NCI-H2196 treated with DMSO at 0.1 percent for 48 hours (cell line): ENCODE data around the gene HIP1.
"Not testable (repeated sequence)": the region's sequence is repeated elsewhere in the genome, so short reads cannot be mapped to it uniquely, and the experiment has no call there.

Source experiments
- DNase-seq: peaks from one replicate; lab custom pipeline; 2025; ENCODE audit not compliant: unreplicated experiment; lab: John Stamatoyannopoulos, UW

HIP1 gene

GRCh38 chr7:75687246-75688088, 51.3 kb downstream of the HIP1 start:
- DNase-seq: no peak

GRCh38 chr7:75686551-75686950, 52.2 kb downstream of the HIP1 start:
- DNase-seq: no peak

- not testable (repeated sequence) for DNase-seq
Observed at GRCh38 chr7:75682052-75682451, 56.7 kb downstream of the HIP1 start.

- DNase-seq: no peak
Observed at GRCh38 chr7:75679060-75679459, 59.7 kb downstream of the HIP1 start.

- no peak for DNase-seq
Observed at GRCh38 chr7:75669579-75669978, 69.2 kb downstream of the HIP1 start.

GRCh38 chr7:75667938-75668337, 70.8 kb downstream of the HIP1 start:
- no peak for DNase-seq

- no peak for DNase-seq
Observed at GRCh38 chr7:75663302-75663907, 75.3 kb downstream of the HIP1 start.

GRCh38 chr7:75662579-75663301, 76.0 kb downstream of the HIP1 start:
- DNase-seq: no peak

GRCh38 chr7:75660566-75661215, 78.0 kb downstream of the HIP1 start:
- no peak for DNase-seq

GRCh38 chr7:75658802-75659201, 79.9 kb downstream of the HIP1 start:
- no peak for DNase-seq

GRCh38 chr7:75658369-75658768, 80.4 kb downstream of the HIP1 start:
- no peak for DNase-seq

- DNase-seq: no peak
Observed at GRCh38 chr7:75657866-75658265, 80.9 kb downstream of the HIP1 start.

- no peak for DNase-seq
Observed at GRCh38 chr7:75656740-75657139, 82.0 kb downstream of the HIP1 start.

- no peak for DNase-seq
Observed at GRCh38 chr7:75655536-75655935, 83.2 kb downstream of the HIP1 start.

- no peak for DNase-seq
Observed at GRCh38 chr7:75654855-75655254, 83.9 kb downstream of the HIP1 start.

GRCh38 chr7:75653651-75654050, 85.1 kb downstream of the HIP1 start:
- no peak for DNase-seq

GRCh38 chr7:75652788-75653187, 86.0 kb downstream of the HIP1 start:
- DNase-seq: no peak

- no peak for DNase-seq
Observed at GRCh38 chr7:75650681-75651080, 88.1 kb downstream of the HIP1 start.

GRCh38 chr7:75650062-75650461, 88.7 kb downstream of the HIP1 start:
- no peak for DNase-seq

GRCh38 chr7:75649462-75649861, 89.3 kb downstream of the HIP1 start:
- no peak for DNase-seq

- DNase-seq: no peak
Observed at GRCh38 chr7:75647709-75648438, 90.9 kb downstream of the HIP1 start.
